ENCODE measurements around the gene CAPN9.

The CAPN9 gene

GRCh38 chr1:230826166-230826875, 79.1 kb downstream of the CAPN9 start:
- no peak for TF ChIP-seq CTCF (IDR thresholded peaks at IDR 0.05; ENCODE audit: low read depth, low read length, missing control alignments)
- no peak overlapping the region for H3K4me3 ChIP-seq (replicated peaks; ENCODE audit: low read depth, low read length)
- no peak for DNase-seq (ENCODE audit: extremely low read depth, low read depth)

DNA sequence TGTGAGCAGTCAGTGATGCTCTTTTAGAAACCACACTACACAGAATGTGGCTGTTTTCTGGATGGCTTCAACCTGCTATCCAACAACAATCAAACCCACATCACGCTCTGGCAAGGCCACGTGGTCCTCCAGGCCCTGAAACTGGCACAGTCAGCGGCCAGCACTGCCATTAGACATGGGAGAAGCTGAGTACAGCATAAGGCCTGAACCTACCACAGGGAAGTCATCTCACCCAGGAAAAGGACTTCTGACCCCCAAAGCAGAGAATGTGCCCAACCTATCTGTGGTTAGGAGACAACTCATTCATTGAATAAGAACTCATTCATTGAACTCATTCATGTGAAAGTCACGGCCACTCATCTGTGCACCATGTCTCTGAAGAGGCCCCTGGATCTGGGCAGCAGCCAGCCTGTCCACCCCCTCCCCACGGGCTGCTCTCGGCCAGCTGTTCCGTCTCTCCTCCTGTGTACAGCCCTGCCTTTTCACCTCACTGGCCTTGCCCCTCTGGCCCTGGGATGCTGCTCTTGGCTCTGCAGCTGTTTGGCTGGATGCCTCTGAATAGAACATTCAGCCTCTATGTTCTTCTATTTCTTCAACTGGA, 80.0 kb downstream of the CAPN9 start:
- no peak for DNase-seq (ENCODE audit: extremely low read depth, low read depth)
- TF ChIP-seq CTCF (IDR thresholded peaks at IDR 0.05; ENCODE audit: low read depth, low read length, missing control alignments): no peak
- H3K4me3 ChIP-seq (replicated peaks; ENCODE audit: low read depth, low read length): no peak overlapping the region

GRCh38 chr1:230827801-230828200, 80.6 kb downstream of the CAPN9 start:
- DNase-seq (ENCODE audit: extremely low read depth, low read depth): no peak
- no peak for TF ChIP-seq CTCF (IDR thresholded peaks at IDR 0.05; ENCODE audit: low read depth, low read length, missing control alignments)
- H3K4me3 ChIP-seq (replicated peaks; ENCODE audit: low read depth, low read length): no peak overlapping the region

DNA sequence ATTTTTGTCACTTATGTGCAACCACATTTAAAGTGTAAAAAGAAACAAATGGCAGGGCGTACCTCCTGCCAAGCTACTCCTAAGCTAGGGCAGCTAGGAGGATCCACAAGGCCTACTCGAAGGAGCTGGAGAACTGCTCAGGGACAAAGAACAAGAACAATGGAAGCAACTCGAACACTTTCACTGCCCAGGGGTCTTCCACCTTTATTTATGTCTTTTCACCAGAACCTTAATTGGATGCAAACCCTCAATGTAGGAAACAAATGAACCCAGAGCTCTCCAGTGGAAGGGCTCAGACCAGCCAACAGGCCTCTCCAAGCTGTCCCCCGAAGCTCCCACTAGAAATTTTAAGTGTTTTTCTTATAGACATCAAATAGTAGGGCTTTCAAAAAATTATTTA, 81.2 kb downstream of the CAPN9 start:
- DNase-seq (ENCODE audit: extremely low read depth, low read depth): no peak
- no peak for TF ChIP-seq CTCF (IDR thresholded peaks at IDR 0.05; ENCODE audit: low read depth, low read length, missing control alignments)
- H3K4me3 ChIP-seq (replicated peaks; ENCODE audit: low read depth, low read length): no peak overlapping the region

DNA sequence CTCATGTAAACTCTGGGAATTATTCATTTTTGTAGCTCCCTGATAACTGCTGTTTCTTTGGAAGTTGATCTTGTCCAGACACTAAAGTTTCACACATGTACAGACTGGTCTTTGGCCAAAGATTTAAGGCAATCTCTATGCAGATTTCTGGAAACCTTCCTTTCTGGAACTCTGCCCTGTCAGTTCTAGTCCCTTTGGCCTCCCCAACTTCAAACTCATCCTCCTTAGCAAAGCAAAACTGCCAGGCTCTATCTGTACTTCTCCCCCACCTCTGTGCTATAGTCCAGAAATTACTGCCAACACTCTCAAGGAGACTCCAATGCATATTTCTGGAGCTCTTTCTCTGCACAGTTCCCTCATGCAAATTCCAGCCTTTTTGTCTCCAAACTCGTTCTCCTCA, 84.6 kb downstream of the CAPN9 start:
- no peak overlapping the region for H3K4me3 ChIP-seq (replicated peaks; ENCODE audit: low read depth, low read length)
- DNase-seq (ENCODE audit: extremely low read depth, low read depth): no peak
- no peak for TF ChIP-seq CTCF (IDR thresholded peaks at IDR 0.05; ENCODE audit: low read depth, low read length, missing control alignments)

DNA sequence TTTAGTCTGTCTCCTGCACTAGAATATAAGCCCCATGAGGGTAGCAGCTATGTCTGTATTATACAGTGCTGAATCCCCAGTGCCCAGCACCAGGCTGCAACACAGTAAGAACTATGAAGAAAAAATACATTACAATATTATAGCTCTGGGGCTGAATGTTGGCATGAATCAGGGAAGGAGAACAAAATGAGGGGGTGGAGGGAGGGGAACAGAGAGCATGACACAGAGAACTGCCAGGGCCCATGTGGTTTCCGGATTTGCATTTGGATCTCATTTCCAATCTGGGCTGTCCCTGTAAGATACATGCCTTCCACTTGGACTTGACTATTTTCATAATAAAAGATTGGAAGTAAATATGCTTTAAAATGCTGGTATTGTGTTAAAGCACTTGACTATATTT, 85.3 kb downstream of the CAPN9 start:
- TF ChIP-seq CTCF (IDR thresholded peaks at IDR 0.05; ENCODE audit: low read depth, low read length, missing control alignments): no peak
- H3K4me3 ChIP-seq (replicated peaks; ENCODE audit: low read depth, low read length): no peak overlapping the region
- DNase-seq (ENCODE audit: extremely low read depth, low read depth): no peak

Measured in HFF-Myc (cell line).